ENCODE results near the gene PAAF1.

- TF ChIP-seq CTCF (IDR thresholded peaks at IDR 0.05 in 4 of 5, conservative IDR thresholded peaks at IDR 0.05 in 1 of 5) = no peak
- TF ChIP-seq POLR2A (IDR thresholded peaks at IDR 0.05) = no peak
Measured at GRCh38 chr11:73976451-73977151, 99.8 kb downstream of the PAAF1 start.
